Spleen (tissue), 11 donors: ENCODE results near the gene SLC10A1. TPM values are rescaled to one million over a fixed set of nuclear protein-coding genes. Genes with fewer than 3 reads are reported as not detected.
"Not testable (repeated sequence)": the region's sequence is repeated elsewhere in the genome, so short reads cannot be mapped to it uniquely, and the experiment has no call there.

Experiments used
- DNase-seq: peaks from one replicate; pipeline ENCODE4 v3.0.0-alpha.2; 2020
- H3K27ac ChIP-seq, 8 donors: fragments of 200-600 bp; sonication (generic) in 7 of 8; 1 replicate in 4 of 8; 2 replicates in 4 of 8; pipeline versions ENCODE4 v1.5.0 to v1.8.0; 2016 to 2021; ENCODE audit warnings: inconsistent platforms in 4 of 8, mild to moderate bottlenecking in 4 of 8, moderate library complexity in 1 of 8
- H3K27me3 ChIP-seq, 7 donors: fragments of 200-600 bp; sonication (generic) in 6 of 7; replicated peaks in 1 of 7; 1 replicate in 4 of 7; 2 replicates in 3 of 7; pipeline versions ENCODE4 v1.5.0 to v1.8.0; 2016 to 2021; ENCODE audit warnings: inconsistent platforms in 3 of 7, mild to moderate bottlenecking in 1 of 7
- H3K36me3 ChIP-seq, 6 donors: fragments of 200-600 bp; sonication (generic) in 5 of 6; 1 replicate in 4 of 6; 2 replicates in 2 of 6; pipeline versions ENCODE4 v1.5.0 to v1.8.0; 2016 to 2021; ENCODE audit warnings: inconsistent platforms in 2 of 6
- H3K4me1 ChIP-seq, 6 donors: fragments of 200-600 bp; sonication (generic) in 5 of 6; 1 replicate in 3 of 6; 2 replicates in 3 of 6; pipeline versions ENCODE4 v1.5.0 to v1.8.0; 2016 to 2021; ENCODE audit warnings: inconsistent platforms in 3 of 6
- H3K4me3 ChIP-seq, 8 donors: fragments of 200-600 bp; sonication (generic) in 7 of 8; 1 replicate in 4 of 8; 2 replicates in 4 of 8; pipeline versions ENCODE4 v1.5.0 to v1.8.0; 2016 to 2021; ENCODE audit warnings: inconsistent platforms in 4 of 8, mild to moderate bottlenecking in 4 of 8, moderate library complexity in 2 of 8
- H3K9me3 ChIP-seq, 8 donors: fragments of 200-600 bp; sonication (generic) in 7 of 8; 1 replicate in 4 of 8; 2 replicates in 4 of 8; pipeline versions ENCODE4 v1.5.0 to v1.8.0; 2016 to 2021; ENCODE audit warnings: inconsistent platforms in 4 of 8
- POLR2A ChIP-seq, 3 donors: fragments of 450-650 bp; IDR thresholded peaks; one replicate each; pipeline ENCODE4 v1.5.1; 2017; ENCODE audit warnings: antibody characterized with exemption in 3 of 3, mild to moderate bottlenecking in 1 of 3
- POLR2AphosphoS5 ChIP-seq, 3 donors: sonication (generic); formaldehyde crosslinking; IDR thresholded peaks; one replicate each; pipeline ENCODE4 v1.5.1; 2017; ENCODE audit warnings: antibody characterized with exemption in 3 of 3
- WGBS, 5 donors: extraction: QIAGEN DNeasy Blood & Tissue Kit in 3 of 5; methylation state at CpG; one replicate each; pipeline versions ENCODE4 v1.1.5 to v1.1.7; 2013 to 2018; 5-methylcytosine and 5-hydroxymethylcytosine counted together
- intact Hi-C: fragments of 100-400 bp; cut with DNase I; formaldehyde crosslinking; loops from one replicate; pipeline ENCODE4 v1.15.0; 2023; ENCODE audit warnings: low total_unique reads
- polyA plus RNA-seq, 3 donors: library from polyadenylated mRNA; stranded (reverse); fragments of 200-250 nt; gene quantifications; one replicate each; pipeline ENCODE4 v1.2.1, GENCODE V29; 2013
- total RNA-seq, 7 donors: library from RNA; depleted of rRNA in 3 of 7; stranded (reverse); fragments of >200 nt in 3 of 7; fragmentation: NEBNext Ultra II Directional in 4 of 7; extraction: Animal tissue kit (Norgen Biotek cat#: 25700) in 4 of 7; gene quantifications; one replicate each; pipeline versions ENCODE4 v1.1.0 to v1.2.1, GENCODE V29; 2016 to 2021
- TF ChIP-seq, protein P1 (sequence below), 11 experiments: fragments of 200-600 bp in 7 of 11; fragments of 450-650 bp in 4 of 11; sonication (generic) in 4 of 11; IDR thresholded peaks in 8 of 11; conservative IDR thresholded peaks in 3 of 11; 1 replicate in 7 of 11; 2 replicates in 4 of 11; pipeline versions ENCODE4 v1.4.0 to v1.8.0; 2016 to 2021; ENCODE audit warnings: antibody characterized with exemption in 11 of 11, inconsistent platforms in 4 of 11, mild to moderate bottlenecking in 1 of 11
- donor health status: healthy with polysubstance abuse.
- donor health status: DM: no; HTN: no; CAD: no; lungs with moderate emphysema.
- donor health status: DM: no; HTN: no; CAD: no.
- donor health status: Bipolar disorder and iron deficiency.
- donor health status: healthy.
- donor health status: DM: no; HTN: no; CAD: no.
- donor health status: DM: yes; HTN: yes; CAD: no.

SLC10A1 gene
- total and polyA plus RNA-seq, 10 donors: not detected

DNA sequence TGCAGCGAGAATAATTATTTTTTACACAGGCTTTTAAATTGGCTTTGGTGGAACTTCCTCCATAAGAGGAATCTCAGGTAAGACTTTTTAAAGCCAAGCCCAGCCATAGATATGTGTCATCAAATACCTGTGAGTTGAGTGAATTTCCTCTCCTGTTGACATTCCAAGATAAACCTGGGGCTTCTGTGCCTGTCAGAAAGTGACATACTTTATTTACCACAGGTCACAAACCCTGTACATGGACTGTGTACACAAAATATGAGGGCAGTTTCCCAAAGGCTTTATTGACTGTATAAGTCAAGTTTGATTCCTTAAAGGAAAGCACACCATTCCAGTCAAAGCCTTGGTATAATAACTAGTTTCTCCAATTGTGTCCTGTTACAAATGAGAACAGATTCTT lies 56.0 kb downstream of the SLC10A1 start:
- WGBS, 5 donors: 91 to 100% (median 95%) methylated on average over 1 of the region's 1 CpG
- TF ChIP-seq POLR2A (IDR thresholded peaks at IDR 0.05) (no peak), POLR2AphosphoS5 (IDR thresholded peaks at IDR 0.05) (no peak)
- TF ChIP-seq, protein P1, sequence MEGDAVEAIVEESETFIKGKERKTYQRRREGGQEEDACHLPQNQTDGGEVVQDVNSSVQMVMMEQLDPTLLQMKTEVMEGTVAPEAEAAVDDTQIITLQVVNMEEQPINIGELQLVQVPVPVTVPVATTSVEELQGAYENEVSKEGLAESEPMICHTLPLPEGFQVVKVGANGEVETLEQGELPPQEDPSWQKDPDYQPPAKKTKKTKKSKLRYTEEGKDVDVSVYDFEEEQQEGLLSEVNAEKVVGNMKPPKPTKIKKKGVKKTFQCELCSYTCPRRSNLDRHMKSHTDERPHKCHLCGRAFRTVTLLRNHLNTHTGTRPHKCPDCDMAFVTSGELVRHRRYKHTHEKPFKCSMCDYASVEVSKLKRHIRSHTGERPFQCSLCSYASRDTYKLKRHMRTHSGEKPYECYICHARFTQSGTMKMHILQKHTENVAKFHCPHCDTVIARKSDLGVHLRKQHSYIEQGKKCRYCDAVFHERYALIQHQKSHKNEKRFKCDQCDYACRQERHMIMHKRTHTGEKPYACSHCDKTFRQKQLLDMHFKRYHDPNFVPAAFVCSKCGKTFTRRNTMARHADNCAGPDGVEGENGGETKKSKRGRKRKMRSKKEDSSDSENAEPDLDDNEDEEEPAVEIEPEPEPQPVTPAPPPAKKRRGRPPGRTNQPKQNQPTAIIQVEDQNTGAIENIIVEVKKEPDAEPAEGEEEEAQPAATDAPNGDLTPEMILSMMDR (IDR thresholded peaks at IDR 0.05 in 8 of 11, conservative IDR thresholded peaks at IDR 0.05 in 3 of 11): no peak

DNA sequence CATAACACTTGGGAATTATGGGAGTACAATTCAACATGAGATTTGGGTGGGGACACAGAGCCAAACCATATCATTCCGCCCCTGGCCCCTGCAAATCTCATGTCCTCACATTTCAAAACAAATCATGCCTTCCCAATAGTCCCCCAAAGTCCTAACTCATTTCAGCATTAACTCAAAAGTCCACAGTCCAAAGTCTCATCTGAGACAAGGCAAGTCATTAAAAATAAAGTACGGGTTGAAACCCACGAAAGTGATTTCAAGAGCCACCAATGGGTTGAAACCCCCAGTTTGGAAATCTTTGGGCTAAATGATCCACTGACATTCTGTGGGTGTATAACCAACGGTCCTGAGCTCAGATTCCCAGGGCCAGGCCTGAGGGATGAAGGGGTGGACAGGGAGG lies 60.6 kb downstream of the SLC10A1 start:
- intact Hi-C loops, H3K27ac ChIP-seq: not testable (repeated sequence)

More for the DNA sequence above, 56.0 kb downstream of the SLC10A1 start:
- intact Hi-C loops: no loop called here
- Histone ChIP-seq H3K4me1 (no peaks in the 10 kb centered on the region), H3K4me3 (no peak overlapping the region), H3K9me3 (peaks cover 0 to 21% (median 17%) of the 10 kb centered on the region in 8 donors), H3K27me3 (no peaks in the 10 kb centered on the region), H3K36me3 (no peaks in the 10 kb centered on the region), H3K27ac (no peak overlapping the region)
- no peak for DNase-seq

DNA sequence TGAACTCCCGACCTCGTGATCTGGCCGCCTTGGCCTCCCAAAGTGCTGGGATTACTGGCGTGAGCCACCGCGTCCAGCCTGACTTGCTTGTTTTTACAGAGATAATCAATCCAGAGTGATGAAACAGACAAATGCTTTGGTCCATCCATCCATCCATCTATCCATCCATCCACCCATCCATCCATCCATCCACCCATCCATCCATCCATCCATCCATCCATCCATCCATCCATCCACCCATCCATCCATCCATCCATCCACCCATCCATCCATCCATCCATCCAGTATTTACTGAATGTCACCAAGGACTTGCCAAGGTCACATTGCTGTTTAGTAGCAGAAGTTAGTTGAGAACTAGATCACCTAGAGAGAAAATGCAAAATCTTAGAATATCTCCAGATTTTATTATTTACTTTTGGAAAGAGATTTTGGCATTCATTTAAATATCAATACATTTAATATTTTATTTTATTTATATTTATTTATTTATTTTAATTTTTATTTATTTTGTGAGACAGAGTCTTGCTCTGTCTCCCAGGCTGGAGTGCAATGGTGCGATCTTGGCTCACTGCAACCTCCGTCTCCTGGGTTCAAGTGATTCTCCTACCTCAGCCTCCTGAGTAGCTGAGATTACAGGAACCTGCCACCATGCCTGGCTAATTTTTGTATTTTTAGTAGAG lies 65.0 kb downstream of the SLC10A1 start:
- intact Hi-C loops, DNase-seq, H3K9me3 ChIP-seq, H3K36me3 ChIP-seq, H3K27ac ChIP-seq, H3K27me3 ChIP-seq, H3K4me3 ChIP-seq: not testable (repeated sequence)
- H3K4me1 ChIP-seq: peaks cover 6 to 28% (median 20%) of the 10 kb centered on the region in 6 donors
- 84 to 98% (median 95%) methylated on average over 8 of the region's 8 CpGs for WGBS, 5 donors

More for the DNA sequence above, 60.6 kb downstream of the SLC10A1 start:
- 80 to 88% (median 82%) methylated on average over 4 of the region's 4 CpGs for WGBS, 5 donors
- H3K9me3 ChIP-seq, H3K27me3 ChIP-seq, H3K36me3 ChIP-seq, H3K4me1 ChIP-seq, H3K4me3 ChIP-seq, DNase-seq: not testable (repeated sequence)

DNA sequence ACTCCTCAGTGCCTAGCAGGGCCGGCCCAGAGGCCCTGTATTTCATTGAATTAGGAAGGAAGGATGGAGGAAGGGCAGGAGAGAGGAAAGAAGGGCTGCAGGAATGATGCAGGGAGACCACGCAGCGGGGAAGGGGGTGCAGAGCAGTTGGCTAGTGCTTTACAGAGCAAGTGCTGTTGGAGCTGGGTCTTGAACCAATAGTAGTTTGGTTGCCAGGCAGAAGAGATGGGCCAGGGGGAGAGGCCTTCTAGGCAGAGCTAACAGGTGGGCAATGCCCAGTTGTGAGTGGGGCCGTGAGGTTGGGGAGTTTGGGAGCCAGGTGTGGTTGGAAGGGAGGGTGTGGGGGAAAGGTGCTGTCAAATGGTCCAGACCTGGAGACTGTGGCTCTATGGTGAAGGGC lies 69.2 kb downstream of the SLC10A1 start:
- Histone ChIP-seq H3K9me3 (no peaks in the 10 kb centered on the region), H3K27me3 (no peaks in the 10 kb centered on the region), H3K4me1 (peaks cover 10 to 51% (median 34%) of the 10 kb centered on the region in 6 donors), H3K27ac (peak overlapping the region; percentile 10 to 88 (median 78)), H3K4me3 (no peak overlapping the region), H3K36me3 (no peaks in the 10 kb centered on the region)
- 69 to 82% (median 72%) methylated on average over 4 of the region's 4 CpGs for WGBS, 5 donors
- TF ChIP-seq POLR2A (IDR thresholded peaks at IDR 0.05): no peak
- TF ChIP-seq POLR2AphosphoS5 (IDR thresholded peaks at IDR 0.05): no peak
- TF ChIP-seq, protein P1 (IDR thresholded peaks at IDR 0.05 in 8 of 11, conservative IDR thresholded peaks at IDR 0.05 in 3 of 11): no peak
- intact Hi-C loops: loop anchor here (5.0 kb wide), 2 partner anchors 126 to 141 kb away; no protein-coding TSS in a partner anchor
- DNase-seq: no peak

DNA sequence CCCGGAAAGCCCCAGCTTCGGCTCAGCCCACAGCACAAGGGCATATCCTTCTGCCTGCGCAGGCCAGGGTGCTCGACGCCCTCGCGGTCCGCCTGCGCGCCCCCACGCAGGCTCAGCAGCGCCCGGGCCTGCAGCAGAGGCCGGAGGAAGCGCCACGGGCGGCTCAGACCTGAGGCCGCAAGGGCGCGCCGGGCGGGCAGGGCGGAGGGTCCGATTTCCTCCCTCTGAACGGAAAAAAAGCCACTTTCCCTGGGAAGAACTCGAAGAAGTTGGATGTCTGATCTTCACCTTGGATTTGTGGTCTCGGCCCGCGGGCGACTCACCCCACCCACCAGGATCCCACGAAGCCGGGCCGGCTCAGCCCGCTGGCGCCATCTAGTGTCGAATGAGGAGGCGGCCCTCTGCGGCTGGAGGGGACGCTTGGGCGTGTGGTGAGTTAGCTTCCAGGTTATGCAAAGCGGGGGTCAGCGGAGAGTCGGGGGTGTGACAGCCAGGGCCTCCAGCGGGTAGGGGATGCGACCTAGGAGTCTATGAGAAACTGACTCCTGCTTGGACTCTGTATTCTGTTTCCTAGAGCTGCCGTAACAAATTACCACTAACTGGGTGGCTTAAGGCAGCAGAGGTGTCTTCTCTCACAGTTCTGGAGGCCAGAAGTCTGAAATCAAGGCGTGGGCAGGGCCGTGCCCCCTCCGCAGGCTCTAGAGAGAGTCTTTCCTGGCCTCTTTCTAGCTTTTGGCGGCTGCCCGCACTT lies 70.1 kb downstream of the SLC10A1 start:
- intact Hi-C loops: loop anchor here (5.0 kb wide), 2 partner anchors 125 to 140 kb away; no protein-coding TSS in a partner anchor
- Histone ChIP-seq H3K4me1 (peaks cover 10 to 51% (median 34%) of the 10 kb centered on the region in 6 donors), H3K4me3 (peak overlapping the region in 7 of 8 donors; percentile 29 to 63 (median 36)), H3K27me3 (no peaks in the 10 kb centered on the region), H3K27ac (peak overlapping the region; percentile 10 to 88 (median 78)), H3K36me3 (no peaks in the 10 kb centered on the region), H3K9me3 (no peaks in the 10 kb centered on the region)
- peak; percentile 96 for DNase-seq
- WGBS, 5 donors: 4 to 9% (median 5%) methylated on average over 43 to 51 of the region's 51 CpGs
- TF ChIP-seq POLR2AphosphoS5 (IDR thresholded peaks at IDR 0.05) (peak; percentile 62 to 84 (median 75)), POLR2A (IDR thresholded peaks at IDR 0.05) (no peak)
- TF ChIP-seq, protein P1 (IDR thresholded peaks at IDR 0.05 in 8 of 11, conservative IDR thresholded peaks at IDR 0.05 in 3 of 11): peak; percentile 95 to 99 (median 98)
